Measurements from ENCODE around the gene SLC50A1.

- TF ChIP-seq PRDM10 (IDR thresholded peaks at IDR 0.05; ENCODE audit: partially characterized antibody) (no peak), ZNF347 (CRISPR knock-in tag; IDR thresholded peaks at IDR 0.05; ENCODE audit: low read depth) (no peak), BRCA1 (IDR thresholded peaks at IDR 0.05) (no peak), BRCA1 (CRISPR knock-in tag; IDR thresholded peaks at IDR 0.05) (no peak), TAF1 (IDR thresholded peaks at IDR 0.05; ENCODE audit: control insufficient read depth, extremely low read depth, insufficient read depth, low read length, severe bottlenecking) (no peak), MTA1 (IDR thresholded peaks at IDR 0.05; ENCODE audit: borderline replicate concordance) (no peak), MAX (CRISPR knock-in tag; IDR thresholded peaks at IDR 0.05) (no peak), KLF6 (CRISPR knock-in tag; IDR thresholded peaks at IDR 0.05; ENCODE audit: borderline replicate concordance) (no peak), TGIF2 (CRISPR knock-in tag; IDR thresholded peaks at IDR 0.05) (no peak), JUND (IDR thresholded peaks at IDR 0.05; ENCODE audit: borderline replicate concordance, low read depth, low read length) (no peak), JUND (tag; IDR thresholded peaks at IDR 0.05; ENCODE audit: borderline replicate concordance, low read depth, low read length) (no peak), CTCF (IDR thresholded peaks at IDR 0.05 in 2 of 3, conservative IDR thresholded peaks at IDR 0.05 in 1 of 3; ENCODE audit: insufficient read depth in 2 of 3, low read depth in 1 of 3, low read length in 3 of 3) (no peak), USF2 (CRISPR knock-in tag; IDR thresholded peaks at IDR 0.05) (no peak)
Observed at GRCh38 chr1:155141749-155142148, 6.1 kb downstream of the SLC50A1 start.

All from K562 (cell line).